Caco-2 (cell line): ENCODE data around the gene DPCD. TPM values are rescaled to one million over a fixed set of nuclear protein-coding genes. Genes with fewer than 3 reads are reported as not detected.

Experiments used
- BruUV-seq: library from RNA; stranded (reverse); fragments of 400-500 nt; replicated peaks from 2 replicates; lab custom pipeline; 2021; lab: Mats Ljungman, UMichigan
- CTCF ChIA-PET: fragments of 300-600 bp; sonication (Branson Sonifier 250); formaldehyde crosslinking; loops from one replicate; lab custom pipeline; 2022; ENCODE audit warnings: antibody characterized with exemption; lab: Charles Lee
- POLR2A ChIA-PET: fragments of 300-600 bp; sonication (Branson Sonifier 250); formaldehyde crosslinking; loops from one replicate; lab custom pipeline; 2022; ENCODE audit warnings: antibody characterized with exemption; lab: Charles Lee
- DNase-seq, 2 experiments: peaks; one replicate each; pipeline versions ENCODE4 v3.0.0 to v3.0.0-alpha.2; 2020 to 2022
- H3K27me3 ChIP-seq: replicated peaks from 2 replicates; pipeline ENCODE4 v1.6.0; 2011; ENCODE audit warnings: low read length; ENCODE audit not compliant: control insufficient read depth, insufficient read depth
- H3K36me3 ChIP-seq: 2 replicates; pipeline ENCODE4 v1.5.1; 2011; ENCODE audit warnings: low read length; ENCODE audit not compliant: control insufficient read depth, insufficient read depth
- H3K4me1 ChIP-seq: fragments of 250-450 bp; sonication (Bioruptor Pico); 2 replicates; pipeline ENCODE4 v1.5.1; 2020; ENCODE audit warnings: mild to moderate bottlenecking
- H3K4me3 ChIP-seq: 2 replicates; pipeline ENCODE4 v1.5.1; 2011; ENCODE audit warnings: low read depth, mild to moderate bottlenecking, control low read depth, low read length
- H3K9me3 ChIP-seq: fragments of 250-450 bp; sonication (Bioruptor Pico); 2 replicates; pipeline ENCODE4 v1.5.1; 2020; ENCODE audit warnings: mild to moderate bottlenecking, moderate library complexity
- H3K27ac Mint-ChIP-seq: one replicate; pipeline ENCODE4 v1.8.0; 2022; ENCODE audit warnings: mixed read lengths; ENCODE audit not compliant: unreplicated experiment
- H3K27me3 Mint-ChIP-seq: one replicate; pipeline ENCODE4 v1.8.0; 2022; ENCODE audit warnings: mixed read lengths; ENCODE audit not compliant: insufficient read depth, unreplicated experiment
- H3K36me3 Mint-ChIP-seq: one replicate; pipeline ENCODE4 v1.8.0; 2022; ENCODE audit warnings: mild to moderate bottlenecking, mixed read lengths; ENCODE audit not compliant: insufficient read depth, unreplicated experiment
- H3K4me1 Mint-ChIP-seq: one replicate; pipeline ENCODE4 v1.8.0; 2022; ENCODE audit warnings: low read depth, mixed read lengths; ENCODE audit not compliant: unreplicated experiment
- H3K4me3 Mint-ChIP-seq: one replicate; pipeline ENCODE4 v1.8.0; 2022; ENCODE audit warnings: mild to moderate bottlenecking, moderate library complexity, mixed read lengths; ENCODE audit not compliant: unreplicated experiment
- H3K9me3 Mint-ChIP-seq: one replicate; pipeline ENCODE4 v1.8.0; 2022; ENCODE audit warnings: mixed read lengths; ENCODE audit not compliant: unreplicated experiment
- intact Hi-C: fragments of 100-400 bp; cut with micrococcal nuclease; formaldehyde crosslinking; loops from one replicate; pipeline ENCODE4 v1.10.0; 2022; ENCODE audit not compliant: unreplicated experiment
- total RNA-seq: library from RNA; stranded (reverse); gene quantifications from 2 replicates; pipeline ENCODE4 v1.2.3, GENCODE V29; 2022
- TF ChIP-seq, protein P1 (sequence below), 2 experiments: fragments of 200-600 bp in 1 of 2; IDR thresholded peaks; 1 replicate in 1 of 2; 2 replicates in 1 of 2; pipeline versions ENCODE4 v1.5.1 to v1.8.0; 2011 to 2022; ENCODE audit warnings: antibody characterized with exemption in 1 of 2, control low read depth in 1 of 2, inconsistent platforms in 1 of 2, low read depth in 1 of 2, low read length in 1 of 2, mild to moderate bottlenecking in 1 of 2, moderate library complexity in 1 of 2; ENCODE audit not compliant: insufficient read depth in 1 of 2, severe bottlenecking in 1 of 2, unreplicated experiment in 1 of 2

Gene DPCD
- total RNA-seq, 1 experiment from 2014 or later, result 13.1 TPM

DNA sequence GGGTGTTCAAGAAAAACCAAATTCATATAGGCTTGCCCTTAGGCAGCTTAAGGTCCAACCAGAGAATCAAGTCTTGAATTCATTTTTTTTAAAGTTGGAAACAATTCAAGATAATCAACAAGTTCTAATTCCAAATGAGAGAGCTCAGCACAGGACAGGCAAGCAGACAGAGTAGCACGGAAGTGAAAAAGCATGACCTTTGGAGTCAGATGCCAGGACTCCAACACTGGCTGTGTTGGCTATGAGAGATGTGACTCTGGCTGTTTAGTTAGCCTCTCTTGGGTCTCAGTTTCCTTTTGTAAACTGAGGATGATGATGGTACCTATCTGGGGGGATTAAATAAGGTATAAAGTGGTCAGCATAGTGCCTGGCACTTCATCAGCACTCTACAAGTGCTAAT lies 57.5 kb downstream of the DPCD start:
- Mint-ChIP-seq H3K9me3 (no peaks in the 10 kb centered on the region), H3K27ac (no peak overlapping the region), H3K36me3 (peaks cover 5% of the 10 kb centered on the region), H3K27me3 (no peaks in the 10 kb centered on the region), H3K4me3 (no peak overlapping the region), H3K4me1 (no peaks in the 10 kb centered on the region)
- H3K36me3 ChIP-seq, result no peaks in the 10 kb centered on the region
- ChIA-PET CTCF (no interaction called here), POLR2A (no interaction called here)
- no peaks in the 10 kb centered on the region for H3K9me3 ChIP-seq
- no peak overlapping the region for H3K4me3 ChIP-seq
- H3K27me3 ChIP-seq, result no peaks in the 10 kb centered on the region
- BruUV-seq, result no TSS peak
- intact Hi-C loops, result no loop called here
- TF ChIP-seq, protein P1, sequence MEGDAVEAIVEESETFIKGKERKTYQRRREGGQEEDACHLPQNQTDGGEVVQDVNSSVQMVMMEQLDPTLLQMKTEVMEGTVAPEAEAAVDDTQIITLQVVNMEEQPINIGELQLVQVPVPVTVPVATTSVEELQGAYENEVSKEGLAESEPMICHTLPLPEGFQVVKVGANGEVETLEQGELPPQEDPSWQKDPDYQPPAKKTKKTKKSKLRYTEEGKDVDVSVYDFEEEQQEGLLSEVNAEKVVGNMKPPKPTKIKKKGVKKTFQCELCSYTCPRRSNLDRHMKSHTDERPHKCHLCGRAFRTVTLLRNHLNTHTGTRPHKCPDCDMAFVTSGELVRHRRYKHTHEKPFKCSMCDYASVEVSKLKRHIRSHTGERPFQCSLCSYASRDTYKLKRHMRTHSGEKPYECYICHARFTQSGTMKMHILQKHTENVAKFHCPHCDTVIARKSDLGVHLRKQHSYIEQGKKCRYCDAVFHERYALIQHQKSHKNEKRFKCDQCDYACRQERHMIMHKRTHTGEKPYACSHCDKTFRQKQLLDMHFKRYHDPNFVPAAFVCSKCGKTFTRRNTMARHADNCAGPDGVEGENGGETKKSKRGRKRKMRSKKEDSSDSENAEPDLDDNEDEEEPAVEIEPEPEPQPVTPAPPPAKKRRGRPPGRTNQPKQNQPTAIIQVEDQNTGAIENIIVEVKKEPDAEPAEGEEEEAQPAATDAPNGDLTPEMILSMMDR (IDR thresholded peaks at IDR 0.05; ENCODE audit: insufficient read depth in 1 of 2, low read depth in 1 of 2, low read length in 1 of 2, severe bottlenecking in 1 of 2, unreplicated experiment in 1 of 2), result no peak
- H3K4me1 ChIP-seq, result no peaks in the 10 kb centered on the region
- no peak for DNase-seq

DNA sequence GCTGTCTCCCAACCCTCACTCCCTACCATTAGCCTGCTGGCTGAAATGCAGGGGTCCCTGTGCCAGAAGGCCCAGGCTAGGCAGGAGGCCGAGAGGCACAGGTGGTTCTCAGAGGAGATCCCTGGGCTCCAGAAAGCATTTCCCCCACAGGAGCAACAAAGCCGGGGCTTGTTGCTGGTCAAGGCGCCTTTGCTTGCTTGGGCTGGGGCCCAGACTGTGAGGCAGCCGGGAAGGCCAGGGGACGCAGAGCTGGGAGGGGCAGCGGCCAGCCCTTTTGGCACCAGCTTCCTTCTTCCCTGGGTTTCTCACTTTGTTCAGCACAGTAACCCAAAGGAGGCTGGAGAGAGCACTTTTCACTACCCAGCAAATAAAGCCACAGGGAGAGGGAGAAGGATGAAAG lies 58.2 kb downstream of the DPCD start:
- intact Hi-C loops, result no loop called here
- BruUV-seq, result no TSS peak
- Mint-ChIP-seq H3K9me3 (no peaks in the 10 kb centered on the region), H3K36me3 (peaks cover 2% of the 10 kb centered on the region), H3K4me3 (no peak overlapping the region), H3K27ac (no peak overlapping the region), H3K27me3 (no peaks in the 10 kb centered on the region), H3K4me1 (no peaks in the 10 kb centered on the region)
- Histone ChIP-seq H3K36me3 (no peaks in the 10 kb centered on the region), H3K4me1 (no peaks in the 10 kb centered on the region), H3K4me3 (no peak overlapping the region), H3K27me3 (no peaks in the 10 kb centered on the region), H3K9me3 (no peaks in the 10 kb centered on the region)
- TF ChIP-seq, protein P1 (IDR thresholded peaks at IDR 0.05; ENCODE audit: insufficient read depth in 1 of 2, low read depth in 1 of 2, low read length in 1 of 2, severe bottlenecking in 1 of 2, unreplicated experiment in 1 of 2), result no peak
- CTCF ChIA-PET, result no interaction called here
- no peak for DNase-seq
- POLR2A ChIA-PET, result no interaction called here

DNA sequence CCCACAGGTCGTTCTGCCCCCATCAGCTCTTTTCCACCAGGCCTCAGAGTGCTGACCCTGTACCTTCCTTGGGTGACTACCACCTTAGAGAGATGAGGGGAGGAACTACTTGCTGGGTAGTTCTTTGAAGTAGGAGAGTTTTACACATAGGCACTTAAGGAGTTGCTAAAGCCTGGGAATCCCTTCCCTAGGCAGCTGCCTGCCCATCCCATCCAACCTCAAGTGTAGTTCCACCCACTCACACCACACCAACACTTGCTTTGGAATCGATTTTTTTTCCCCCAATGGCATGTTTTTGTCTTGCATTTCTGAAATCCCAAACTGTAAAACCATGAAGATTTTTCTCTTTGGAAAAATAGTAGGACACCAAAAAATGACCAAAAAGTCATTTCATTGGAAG lies 59.1 kb downstream of the DPCD start:
- intact Hi-C loops, result no loop called here

More for the DNA sequence above, 59.1 kb downstream of the DPCD start:
- Mint-ChIP-seq H3K27me3 (no peaks in the 10 kb centered on the region), H3K4me3 (no peak overlapping the region), H3K9me3 (no peaks in the 10 kb centered on the region), H3K27ac (no peak overlapping the region), H3K36me3 (no peaks in the 10 kb centered on the region), H3K4me1 (no peaks in the 10 kb centered on the region)
- Histone ChIP-seq H3K4me3 (no peak overlapping the region), H3K36me3 (no peaks in the 10 kb centered on the region), H3K4me1 (no peaks in the 10 kb centered on the region), H3K9me3 (no peaks in the 10 kb centered on the region), H3K27me3 (no peaks in the 10 kb centered on the region)
- POLR2A ChIA-PET, result interaction anchor here (0.7 kb wide), 1 partner anchor 16 kb away, joined by 7 read pairs; no protein-coding TSS in a partner anchor
- TF ChIP-seq, protein P1 (IDR thresholded peaks at IDR 0.05; ENCODE audit: insufficient read depth in 1 of 2, low read depth in 1 of 2, low read length in 1 of 2, severe bottlenecking in 1 of 2, unreplicated experiment in 1 of 2), result no peak
- no peak for DNase-seq
- CTCF ChIA-PET, result interaction anchor here (0.7 kb wide), 1 partner anchor 364 kb away, joined by 5 read pairs; no protein-coding TSS in a partner anchor
- BruUV-seq, result no TSS peak
